ENCODE data around the gene ARHGEF3.

GRCh38 chr3:56769116-56769707, 32.5 kb downstream of the ARHGEF3 start:
- no peak for TF ChIP-seq EZH2 (IDR thresholded peaks at IDR 0.05; ENCODE audit: borderline replicate concordance)
- TF ChIP-seq, protein P1, sequence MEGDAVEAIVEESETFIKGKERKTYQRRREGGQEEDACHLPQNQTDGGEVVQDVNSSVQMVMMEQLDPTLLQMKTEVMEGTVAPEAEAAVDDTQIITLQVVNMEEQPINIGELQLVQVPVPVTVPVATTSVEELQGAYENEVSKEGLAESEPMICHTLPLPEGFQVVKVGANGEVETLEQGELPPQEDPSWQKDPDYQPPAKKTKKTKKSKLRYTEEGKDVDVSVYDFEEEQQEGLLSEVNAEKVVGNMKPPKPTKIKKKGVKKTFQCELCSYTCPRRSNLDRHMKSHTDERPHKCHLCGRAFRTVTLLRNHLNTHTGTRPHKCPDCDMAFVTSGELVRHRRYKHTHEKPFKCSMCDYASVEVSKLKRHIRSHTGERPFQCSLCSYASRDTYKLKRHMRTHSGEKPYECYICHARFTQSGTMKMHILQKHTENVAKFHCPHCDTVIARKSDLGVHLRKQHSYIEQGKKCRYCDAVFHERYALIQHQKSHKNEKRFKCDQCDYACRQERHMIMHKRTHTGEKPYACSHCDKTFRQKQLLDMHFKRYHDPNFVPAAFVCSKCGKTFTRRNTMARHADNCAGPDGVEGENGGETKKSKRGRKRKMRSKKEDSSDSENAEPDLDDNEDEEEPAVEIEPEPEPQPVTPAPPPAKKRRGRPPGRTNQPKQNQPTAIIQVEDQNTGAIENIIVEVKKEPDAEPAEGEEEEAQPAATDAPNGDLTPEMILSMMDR (IDR thresholded peaks at IDR 0.05; ENCODE audit: poor library complexity) = no peak
